ACHN (cell line): ENCODE measurements around the gene ELK4.

Source experiments
- DNase-seq: peaks from one replicate; pipeline ENCODE4 v3.0.0-alpha.2; 2015
- in situ Hi-C: cut with HindIII; loops from 2 replicates; pipeline ENCODE4 v1.10.0; 2017; ENCODE audit warnings: low sequenced_read_pairs, low pct_ligation_motif_present, low pct_unique_long_range_greater_than_20kb

Gene ELK4, protein sequence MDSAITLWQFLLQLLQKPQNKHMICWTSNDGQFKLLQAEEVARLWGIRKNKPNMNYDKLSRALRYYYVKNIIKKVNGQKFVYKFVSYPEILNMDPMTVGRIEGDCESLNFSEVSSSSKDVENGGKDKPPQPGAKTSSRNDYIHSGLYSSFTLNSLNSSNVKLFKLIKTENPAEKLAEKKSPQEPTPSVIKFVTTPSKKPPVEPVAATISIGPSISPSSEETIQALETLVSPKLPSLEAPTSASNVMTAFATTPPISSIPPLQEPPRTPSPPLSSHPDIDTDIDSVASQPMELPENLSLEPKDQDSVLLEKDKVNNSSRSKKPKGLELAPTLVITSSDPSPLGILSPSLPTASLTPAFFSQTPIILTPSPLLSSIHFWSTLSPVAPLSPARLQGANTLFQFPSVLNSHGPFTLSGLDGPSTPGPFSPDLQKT

GRCh38 chr1:205631768-205632668, at the start of gene ELK4:
Gene ELK4, minus strand, starts transcription at chr1:205632011. Its CDS starts 8,129 bp downstream, at chr1:205623882.
- in situ Hi-C loops = no loop called here
- DNase-seq = peak; percentile 99

DNA sequence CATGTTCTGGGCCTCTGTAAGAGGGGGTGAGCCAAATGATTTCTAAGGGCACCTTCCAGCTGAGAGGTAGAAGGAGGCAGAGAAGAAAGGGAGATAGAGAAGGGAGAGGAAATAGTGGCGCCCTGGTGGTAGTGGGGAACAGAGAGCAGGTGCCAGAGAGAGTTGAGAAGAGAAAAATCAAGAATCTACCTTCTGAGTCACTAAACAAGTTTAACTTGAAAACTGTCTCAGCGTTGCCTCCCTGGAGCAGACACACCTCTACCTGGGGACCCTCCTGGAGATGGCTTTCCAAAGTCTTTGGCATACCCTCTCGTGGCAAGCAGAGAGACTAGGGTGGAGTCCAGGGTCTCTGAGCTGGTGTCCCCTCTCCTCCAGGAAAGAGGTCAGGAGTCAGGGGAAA, 49.6 kb upstream of the ELK4 start:
- DNase-seq = no peak
- in situ Hi-C loops = no loop called here

DNA sequence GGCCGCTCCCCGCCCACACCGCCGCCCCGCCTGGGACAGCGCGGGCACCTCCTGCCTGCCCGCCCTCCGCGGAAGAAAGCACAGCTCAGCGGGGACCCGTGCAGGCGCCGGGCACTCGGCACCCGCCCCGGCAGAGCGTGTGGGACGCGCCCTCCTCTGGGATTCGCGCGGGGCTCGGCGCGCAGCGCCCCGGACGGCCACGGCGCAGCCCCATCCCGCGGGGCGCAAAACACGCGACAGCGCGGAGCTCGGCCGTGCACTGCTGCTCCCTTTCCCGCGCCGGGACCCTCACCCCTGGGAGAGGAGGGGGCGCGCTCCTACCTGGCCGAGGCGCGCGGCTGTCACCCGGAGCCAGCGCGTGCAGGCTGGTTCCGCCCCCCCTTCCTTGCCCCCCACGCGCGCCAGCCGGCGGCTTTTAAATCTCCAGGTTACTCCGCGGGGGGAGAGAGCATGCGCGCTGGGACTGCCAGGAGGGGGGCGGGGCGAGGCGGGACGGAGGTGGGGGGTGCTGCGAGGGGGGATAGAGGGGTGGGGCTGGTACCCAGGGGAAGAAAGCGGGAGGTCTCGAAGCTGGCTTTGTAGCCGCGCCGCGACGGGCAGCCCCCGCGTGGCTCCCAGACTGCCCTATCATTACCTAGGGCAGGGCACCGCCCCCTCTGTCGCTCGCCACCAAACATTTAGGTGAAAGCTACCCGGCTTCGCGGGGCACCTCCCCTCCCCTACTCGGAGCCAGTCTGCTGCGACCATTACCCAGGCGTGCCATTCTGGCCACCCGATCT, 48.5 kb upstream of the ELK4 start, which contains the start of gene SLC45A3:
Gene SLC45A3 (minus strand): TSS at position 437 of the 779 bp plus-strand sequence. CDS start 15,853 bp downstream, outside the sequence.
- in situ Hi-C loops = no loop called here
- DNase-seq = peak; percentile 28

DNA sequence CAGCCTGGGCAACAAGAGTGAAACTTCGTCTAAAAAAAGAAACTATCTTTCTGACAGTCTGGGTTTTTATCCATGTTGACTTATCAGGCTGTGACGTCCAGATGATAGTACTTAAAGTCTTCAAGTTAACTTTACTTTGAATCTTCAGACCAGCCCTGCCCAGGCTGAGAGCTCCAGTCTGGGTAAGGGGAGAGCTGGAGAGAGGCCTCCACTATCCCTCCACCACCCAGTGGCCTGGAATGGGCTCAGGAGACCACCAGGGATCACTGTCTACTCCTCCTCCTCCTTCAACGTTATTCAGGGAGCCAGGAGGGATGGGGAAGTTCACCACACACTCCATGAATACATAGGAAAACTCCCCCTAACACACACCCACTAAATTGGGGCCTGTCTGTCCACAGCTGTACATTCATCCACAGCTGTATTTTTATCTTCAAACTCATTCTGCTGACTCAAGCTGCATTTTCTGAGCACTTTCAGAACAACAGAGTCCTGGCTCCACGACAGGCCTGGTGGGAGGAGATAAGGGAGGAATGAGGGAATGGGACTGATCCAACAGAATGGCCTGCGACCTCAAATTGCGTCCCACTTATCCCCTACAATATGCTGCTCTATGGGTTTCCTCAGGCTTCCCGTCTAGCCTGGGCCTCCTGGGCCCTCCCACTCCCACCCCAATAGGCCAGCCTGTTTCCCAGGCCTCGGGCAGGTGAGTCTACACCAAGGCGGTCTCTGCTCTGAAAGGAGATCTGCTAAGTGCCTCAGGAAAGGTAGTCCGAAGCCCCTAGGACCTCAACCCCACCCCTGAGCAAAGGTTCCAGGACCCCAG, 46.7 kb upstream of the ELK4 start:
- in situ Hi-C loops = no loop called here
- DNase-seq = no peak

DNA sequence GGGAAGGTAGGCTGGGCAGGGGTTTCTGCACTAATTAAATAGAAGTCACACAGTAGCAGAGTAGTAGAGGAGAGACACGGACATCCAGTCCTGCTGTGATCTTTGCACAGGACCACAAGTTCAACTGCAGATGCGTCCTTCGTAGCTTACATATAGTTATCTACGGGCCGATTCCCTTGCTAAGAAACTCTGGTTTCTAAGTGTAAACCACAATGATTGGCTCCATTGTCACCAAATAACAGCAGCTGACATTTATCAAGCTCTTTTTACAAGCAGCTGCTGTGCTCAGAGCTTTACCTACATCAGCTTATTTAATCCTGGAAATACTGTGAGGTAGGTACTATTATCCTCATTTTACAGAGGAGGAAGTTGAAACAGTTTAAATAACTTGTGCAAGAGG, 45.4 kb upstream of the ELK4 start:
- in situ Hi-C loops = no loop called here
- DNase-seq = no peak

DNA sequence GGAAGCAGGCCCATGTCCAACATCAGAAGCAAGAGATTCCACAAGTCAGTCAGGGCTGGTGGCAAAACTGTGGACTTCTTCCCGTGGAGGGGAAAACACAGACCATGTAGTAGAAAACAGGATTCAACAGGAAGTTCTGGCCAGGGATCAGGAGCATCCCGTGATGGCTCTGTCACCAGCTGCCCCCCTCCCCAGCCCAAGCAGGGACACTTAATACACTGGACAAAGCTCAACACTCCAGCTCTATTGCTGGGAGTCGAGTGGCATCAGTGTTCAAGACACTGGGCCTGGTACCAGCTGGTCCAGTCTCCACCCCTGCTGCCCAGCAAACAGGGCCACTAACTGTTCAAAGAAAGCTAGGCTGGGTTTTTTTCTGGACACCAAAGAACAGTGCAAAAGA, 44.8 kb upstream of the ELK4 start:
- DNase-seq = no peak
- in situ Hi-C loops = no loop called here

DNA sequence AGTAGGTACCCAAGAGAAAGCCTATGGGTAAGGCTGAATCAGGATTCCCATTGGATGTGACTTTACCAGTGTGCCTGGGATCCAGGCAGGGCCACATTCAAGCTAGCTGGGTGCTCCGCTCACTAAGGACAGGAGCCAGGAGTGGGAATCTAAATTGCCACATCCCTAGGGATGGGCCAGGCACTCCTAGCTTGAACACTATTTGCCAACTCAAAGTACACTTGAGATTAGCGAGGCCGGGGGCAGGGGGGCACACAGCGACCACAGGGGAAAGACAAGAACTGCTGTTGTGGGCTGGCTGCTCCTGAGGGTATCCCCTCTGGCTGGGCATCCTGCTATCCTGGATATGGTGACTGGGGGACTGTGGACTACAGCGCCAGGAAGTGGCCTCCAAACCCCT, 44.2 kb upstream of the ELK4 start:
- in situ Hi-C loops = no loop called here
- DNase-seq = no peak

DNA sequence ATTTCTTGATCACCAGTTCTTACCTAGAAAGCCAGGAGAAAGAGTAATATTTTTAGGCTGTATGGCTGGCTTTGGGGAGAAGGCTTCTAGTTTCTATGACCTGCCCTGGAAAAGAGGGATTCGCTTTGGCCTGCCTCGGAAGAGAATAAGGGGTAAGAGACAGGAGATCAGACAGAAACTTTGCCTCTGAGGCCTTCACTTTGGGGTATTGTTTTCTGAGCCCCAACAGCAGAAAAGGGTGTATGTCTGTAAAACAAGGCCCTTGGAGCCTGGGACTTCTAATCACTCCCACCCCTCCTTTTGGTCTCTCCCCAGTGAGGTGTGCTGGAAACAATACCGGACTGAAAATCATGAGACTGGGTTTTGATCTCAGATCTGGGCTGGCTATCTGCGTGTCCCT, 43.4 kb upstream of the ELK4 start:
- no peak for DNase-seq
- in situ Hi-C loops = no loop called here

DNA sequence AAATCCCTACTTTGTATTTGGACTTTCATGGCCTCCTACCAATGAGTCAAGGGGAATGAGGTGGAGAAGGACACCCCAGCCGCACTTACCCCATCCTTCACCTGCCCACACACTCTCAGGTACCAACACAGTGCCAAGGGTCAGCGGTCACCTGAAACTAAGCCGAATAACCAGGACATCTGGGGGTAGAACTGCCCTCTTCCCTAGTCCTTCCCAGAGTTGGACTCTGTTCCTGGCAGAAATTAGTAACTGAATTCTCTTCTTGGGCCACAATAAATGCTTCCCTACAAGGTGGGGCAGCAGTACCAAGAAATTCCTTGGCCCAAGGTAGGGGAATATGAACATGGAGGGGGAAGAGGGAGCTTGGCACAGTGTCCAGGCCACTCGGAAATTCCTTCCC, 41.2 kb upstream of the ELK4 start:
- in situ Hi-C loops = no loop called here
- DNase-seq = no peak

GRCh38 chr1:205672395-205672889, 40.6 kb upstream of the ELK4 start:
- no peak for DNase-seq
- in situ Hi-C loops = no loop called here

DNA sequence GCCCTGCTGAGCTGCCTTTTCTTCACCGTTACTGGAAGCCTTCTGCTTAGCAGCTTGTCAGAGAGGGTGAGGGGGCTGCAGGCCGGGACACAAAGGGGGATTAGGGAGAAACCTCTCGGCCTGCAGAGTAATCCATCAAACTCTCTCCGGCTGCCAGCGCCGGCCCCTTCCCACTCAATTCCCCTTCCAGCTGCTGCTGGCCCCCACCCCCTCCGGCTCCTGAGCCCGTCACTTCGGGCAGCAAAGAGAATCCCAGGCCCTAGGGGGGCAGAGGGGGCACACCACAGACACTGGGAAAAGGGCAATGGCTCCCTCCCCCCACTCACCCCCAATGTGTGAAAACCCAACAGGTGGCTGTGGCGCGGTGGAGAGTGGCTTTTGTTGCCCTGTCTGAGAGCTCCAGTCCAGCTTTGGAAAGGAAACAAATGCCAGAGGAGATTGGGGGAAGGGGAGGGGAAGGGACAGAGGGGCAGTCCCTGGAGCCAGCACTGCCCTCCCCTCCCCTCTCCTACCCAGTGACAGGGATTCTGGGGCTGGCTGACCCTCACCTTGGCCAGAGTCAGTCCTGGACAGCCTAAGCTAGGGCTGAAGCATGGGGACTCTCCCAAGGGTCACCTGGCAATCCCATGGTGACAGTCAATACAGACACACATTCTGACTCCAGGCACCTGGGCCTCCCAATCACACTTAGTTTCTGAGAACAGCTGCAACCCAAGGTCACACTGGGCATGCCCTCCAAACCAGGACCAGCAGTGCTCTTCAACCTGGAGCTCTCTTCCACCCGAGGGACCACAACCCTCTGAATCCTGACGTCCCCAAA, 39.0 kb upstream of the ELK4 start:
- in situ Hi-C loops = no loop called here
- no peak for DNase-seq

- no peak for DNase-seq
- in situ Hi-C loops = no loop called here
Measured at GRCh38 chr1:205670150-205670446, 38.3 kb upstream of the ELK4 start.

GRCh38 chr1:205669341-205670149, 37.7 kb upstream of the ELK4 start:
- in situ Hi-C loops = no loop called here
- DNase-seq = no peak

DNA sequence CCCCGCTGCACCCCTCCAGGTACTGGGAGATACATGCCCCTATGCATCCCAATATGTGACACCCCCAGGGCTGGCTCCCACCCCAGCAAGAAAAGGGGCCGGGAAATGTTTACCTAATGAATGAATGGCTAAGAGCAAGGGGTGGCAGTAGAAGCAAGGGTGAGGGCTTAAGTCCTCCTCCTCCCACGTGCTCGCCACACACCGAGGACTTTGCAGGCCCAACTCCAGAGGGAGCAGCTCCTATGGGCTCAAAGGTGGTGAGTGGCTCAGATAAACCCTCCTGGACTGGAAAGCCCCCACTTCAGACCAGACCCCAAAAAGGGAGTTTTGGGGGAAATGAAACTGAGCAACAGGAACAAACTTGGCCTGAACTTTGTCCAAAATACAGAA, 37.1 kb upstream of the ELK4 start:
- in situ Hi-C loops = no loop called here
- no peak for DNase-seq

- in situ Hi-C loops = no loop called here
- DNase-seq = no peak
Measured at GRCh38 chr1:205667909-205668643, 36.3 kb upstream of the ELK4 start.
